ENCODE data around the gene CD3G.
"Not testable (repeated sequence)": the region's sequence is repeated elsewhere in the genome, so short reads cannot be mapped to it uniquely, and the experiment has no call there.

DNA sequence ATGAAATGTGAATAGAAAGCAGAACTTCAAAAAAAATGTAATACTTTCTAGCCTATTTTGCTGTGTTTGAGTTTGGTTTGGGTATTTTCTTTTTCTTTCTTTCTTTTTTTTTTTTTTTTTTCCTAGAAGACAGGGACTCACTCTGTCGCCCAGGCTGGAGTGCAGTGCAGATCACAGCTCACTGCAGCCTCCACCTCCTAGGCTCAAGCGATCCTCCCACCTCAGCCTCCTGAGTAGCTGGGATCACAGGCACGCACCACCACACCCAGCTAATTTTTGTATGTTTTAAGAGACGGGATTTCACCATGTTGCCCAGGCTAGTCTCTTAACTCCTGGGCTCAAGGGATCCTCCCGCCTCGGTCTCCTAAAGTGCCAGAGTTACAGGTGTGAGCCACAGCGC, 58.5 kb downstream of the CD3G start:
- not testable (repeated sequence) for TF ChIP-seq POLR2AphosphoS5 (IDR thresholded peaks at IDR 0.05; ENCODE audit: insufficient read depth in 1 of 2, low read depth in 1 of 2); CTCF (IDR thresholded peaks at IDR 0.05)

Data from vagina (tissue), 2 donors.